Measurements from ENCODE around the gene GRAP2.
"Not testable (repeated sequence)": the region's sequence is repeated elsewhere in the genome, so short reads cannot be mapped to it uniquely, and the experiment has no call there.

Gene GRAP2

GRCh38 chr22:39947220-39948216 lies 46.6 kb downstream of the GRAP2 start:
- no peak overlapping the region for H3K27ac ChIP-seq (ENCODE audit: low read depth, low read length)
- no peaks in the 10 kb centered on the region for H3K36me3 ChIP-seq (ENCODE audit: control insufficient read depth, insufficient read depth, low read length)
- H3K27me3 ChIP-seq (ENCODE audit: control insufficient read depth, insufficient read depth, low read length) = no peaks in the 10 kb centered on the region
- H3K4me3 ChIP-seq (ENCODE audit: low read depth, low read length) = no peak overlapping the region
- H3K9ac ChIP-seq (ENCODE audit: low read depth, low read length) = no peak overlapping the region
- peaks cover 43% of the 10 kb centered on the region for H3K4me1 ChIP-seq (ENCODE audit: control insufficient read depth, insufficient read depth, low read length)
- H3K9me3 ChIP-seq (ENCODE audit: control insufficient read depth, insufficient read depth, low read length) = no peaks in the 10 kb centered on the region

DNA sequence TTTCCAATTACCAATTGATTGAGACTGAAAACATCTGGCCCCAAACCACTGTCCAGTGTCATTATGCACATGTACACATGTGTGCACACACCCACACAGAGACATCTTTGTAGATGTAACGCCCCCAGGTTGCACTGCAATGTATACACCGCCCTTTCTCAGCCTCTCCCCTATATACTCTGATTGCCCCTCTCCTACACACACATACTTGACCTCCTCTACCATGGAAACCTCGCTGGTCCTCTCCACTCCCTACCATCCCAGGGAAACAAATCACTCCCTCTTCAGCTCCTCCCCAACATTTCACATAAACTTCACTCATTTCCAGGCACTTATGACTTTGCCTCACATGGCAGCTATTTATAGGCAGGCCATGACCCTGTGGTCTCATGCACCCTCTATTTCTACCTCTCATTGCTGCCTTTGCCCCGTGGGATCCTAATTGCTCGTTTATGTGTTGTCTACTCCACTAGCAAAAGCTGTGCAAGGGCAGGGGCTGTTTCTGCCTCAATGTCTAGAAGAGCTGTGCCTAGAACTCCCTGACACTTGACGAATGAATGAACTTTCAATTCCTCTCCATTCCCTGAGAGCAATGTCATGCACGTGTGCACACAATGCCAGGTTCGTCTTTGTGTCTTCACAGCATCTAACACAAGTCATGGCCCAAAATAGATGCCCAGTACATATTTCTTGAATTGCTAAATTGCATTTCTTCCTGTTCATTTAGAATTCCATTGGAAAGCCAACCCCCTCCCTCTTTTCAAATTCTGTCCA lies 49.3 kb downstream of the GRAP2 start:
- Histone ChIP-seq H3K27me3 (ENCODE audit: control insufficient read depth, insufficient read depth, low read length) (no peaks in the 10 kb centered on the region), H3K4me3 (ENCODE audit: low read depth, low read length) (no peak overlapping the region), H3K9ac (ENCODE audit: low read depth, low read length) (no peak overlapping the region), H3K27ac (ENCODE audit: low read depth, low read length) (no peak overlapping the region), H3K4me1 (ENCODE audit: control insufficient read depth, insufficient read depth, low read length) (peaks cover 23% of the 10 kb centered on the region), H3K9me3 (ENCODE audit: control insufficient read depth, insufficient read depth, low read length) (no peaks in the 10 kb centered on the region), H3K36me3 (ENCODE audit: control insufficient read depth, insufficient read depth, low read length) (no peaks in the 10 kb centered on the region)

- not testable (repeated sequence) for H3K9ac ChIP-seq (ENCODE audit: low read depth, low read length); H3K27me3 ChIP-seq (ENCODE audit: control insufficient read depth, insufficient read depth, low read length); H3K9me3 ChIP-seq (ENCODE audit: control insufficient read depth, insufficient read depth, low read length); H3K36me3 ChIP-seq (ENCODE audit: control insufficient read depth, insufficient read depth, low read length); H3K4me3 ChIP-seq (ENCODE audit: low read depth, low read length); H3K27ac ChIP-seq (ENCODE audit: low read depth, low read length); H3K4me1 ChIP-seq (ENCODE audit: control insufficient read depth, insufficient read depth, low read length)
Observed at GRCh38 chr22:39951603-39952293, 50.9 kb downstream of the GRAP2 start.

- H3K27me3 ChIP-seq (ENCODE audit: control insufficient read depth, insufficient read depth, low read length) = no peaks in the 10 kb centered on the region
- peaks cover 6% of the 10 kb centered on the region for H3K4me1 ChIP-seq (ENCODE audit: control insufficient read depth, insufficient read depth, low read length)
- no peaks in the 10 kb centered on the region for H3K9me3 ChIP-seq (ENCODE audit: control insufficient read depth, insufficient read depth, low read length)
- H3K4me3 ChIP-seq (ENCODE audit: low read depth, low read length) = no peak overlapping the region
- H3K9ac ChIP-seq (ENCODE audit: low read depth, low read length) = no peak overlapping the region
- no peak overlapping the region for H3K27ac ChIP-seq (ENCODE audit: low read depth, low read length)
- H3K36me3 ChIP-seq (ENCODE audit: control insufficient read depth, insufficient read depth, low read length) = no peaks in the 10 kb centered on the region
Observed at GRCh38 chr22:39952347-39952746, 51.5 kb downstream of the GRAP2 start.

- Histone ChIP-seq H3K9me3 (ENCODE audit: control insufficient read depth, insufficient read depth, low read length) (no peaks in the 10 kb centered on the region), H3K9ac (ENCODE audit: low read depth, low read length) (no peak overlapping the region), H3K4me1 (ENCODE audit: control insufficient read depth, insufficient read depth, low read length) (peaks cover 6% of the 10 kb centered on the region), H3K27me3 (ENCODE audit: control insufficient read depth, insufficient read depth, low read length) (no peaks in the 10 kb centered on the region), H3K36me3 (ENCODE audit: control insufficient read depth, insufficient read depth, low read length) (no peaks in the 10 kb centered on the region), H3K4me3 (ENCODE audit: low read depth, low read length) (no peak overlapping the region), H3K27ac (ENCODE audit: low read depth, low read length) (no peak overlapping the region)
Observed at GRCh38 chr22:39953101-39953500, 52.2 kb downstream of the GRAP2 start.

DNA sequence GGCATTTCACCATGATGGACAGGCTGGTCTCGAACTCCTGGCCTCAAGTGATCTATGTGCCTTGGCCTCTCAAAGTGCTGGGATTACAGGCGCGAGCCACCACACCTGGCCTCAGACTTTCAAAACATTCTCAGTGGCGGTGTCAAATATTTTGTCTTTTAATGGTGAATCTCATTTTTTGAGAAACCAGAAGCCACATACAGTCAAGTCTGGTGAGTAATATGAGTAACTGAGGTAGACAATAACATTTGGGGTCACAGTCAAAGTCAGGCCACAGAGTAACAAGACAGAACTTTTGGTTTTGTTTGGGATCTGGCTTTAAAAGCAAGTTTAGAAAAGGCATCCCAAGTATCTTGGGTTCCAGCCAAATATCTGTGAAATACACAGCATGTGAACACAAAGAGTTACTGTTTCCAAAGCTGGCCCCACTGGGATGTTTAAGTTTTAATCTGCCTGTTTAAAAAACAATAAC lies 53.7 kb downstream of the GRAP2 start:
- no peaks in the 10 kb centered on the region for H3K27me3 ChIP-seq (ENCODE audit: control insufficient read depth, insufficient read depth, low read length)
- no peak overlapping the region for H3K4me3 ChIP-seq (ENCODE audit: low read depth, low read length)
- no peak overlapping the region for H3K27ac ChIP-seq (ENCODE audit: low read depth, low read length)
- no peak overlapping the region for H3K9ac ChIP-seq (ENCODE audit: low read depth, low read length)
- no peaks in the 10 kb centered on the region for H3K36me3 ChIP-seq (ENCODE audit: control insufficient read depth, insufficient read depth, low read length)
- H3K4me1 ChIP-seq (ENCODE audit: control insufficient read depth, insufficient read depth, low read length) = peaks cover 7% of the 10 kb centered on the region
- H3K9me3 ChIP-seq (ENCODE audit: control insufficient read depth, insufficient read depth, low read length) = no peaks in the 10 kb centered on the region

DNA sequence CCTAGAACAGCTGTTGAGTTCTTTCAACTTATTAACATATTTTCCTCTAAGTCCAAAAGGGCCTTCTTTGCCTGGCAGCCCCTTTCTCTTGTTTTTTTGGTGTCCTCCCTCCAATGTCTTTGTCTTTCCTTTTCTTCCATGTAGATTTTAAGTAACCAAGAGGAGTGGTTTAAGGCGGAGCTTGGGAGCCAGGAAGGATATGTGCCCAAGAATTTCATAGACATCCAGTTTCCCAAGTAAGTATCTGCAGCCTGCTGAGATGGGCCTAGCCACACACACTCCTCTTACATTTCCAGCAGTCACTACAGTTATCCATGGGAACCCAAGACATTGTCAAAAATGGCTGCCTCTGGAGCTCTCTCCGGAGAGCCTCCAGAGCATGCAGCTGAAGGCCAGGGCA lies 54.8 kb downstream of the GRAP2 start:
- no peaks in the 10 kb centered on the region for H3K9me3 ChIP-seq (ENCODE audit: control insufficient read depth, insufficient read depth, low read length)
- no peak overlapping the region for H3K4me3 ChIP-seq (ENCODE audit: low read depth, low read length)
- peaks cover 12% of the 10 kb centered on the region for H3K4me1 ChIP-seq (ENCODE audit: control insufficient read depth, insufficient read depth, low read length)
- H3K9ac ChIP-seq (ENCODE audit: low read depth, low read length) = no peak overlapping the region
- H3K36me3 ChIP-seq (ENCODE audit: control insufficient read depth, insufficient read depth, low read length) = no peaks in the 10 kb centered on the region
- H3K27me3 ChIP-seq (ENCODE audit: control insufficient read depth, insufficient read depth, low read length) = no peaks in the 10 kb centered on the region
- H3K27ac ChIP-seq (ENCODE audit: low read depth, low read length) = no peak overlapping the region

DNA sequence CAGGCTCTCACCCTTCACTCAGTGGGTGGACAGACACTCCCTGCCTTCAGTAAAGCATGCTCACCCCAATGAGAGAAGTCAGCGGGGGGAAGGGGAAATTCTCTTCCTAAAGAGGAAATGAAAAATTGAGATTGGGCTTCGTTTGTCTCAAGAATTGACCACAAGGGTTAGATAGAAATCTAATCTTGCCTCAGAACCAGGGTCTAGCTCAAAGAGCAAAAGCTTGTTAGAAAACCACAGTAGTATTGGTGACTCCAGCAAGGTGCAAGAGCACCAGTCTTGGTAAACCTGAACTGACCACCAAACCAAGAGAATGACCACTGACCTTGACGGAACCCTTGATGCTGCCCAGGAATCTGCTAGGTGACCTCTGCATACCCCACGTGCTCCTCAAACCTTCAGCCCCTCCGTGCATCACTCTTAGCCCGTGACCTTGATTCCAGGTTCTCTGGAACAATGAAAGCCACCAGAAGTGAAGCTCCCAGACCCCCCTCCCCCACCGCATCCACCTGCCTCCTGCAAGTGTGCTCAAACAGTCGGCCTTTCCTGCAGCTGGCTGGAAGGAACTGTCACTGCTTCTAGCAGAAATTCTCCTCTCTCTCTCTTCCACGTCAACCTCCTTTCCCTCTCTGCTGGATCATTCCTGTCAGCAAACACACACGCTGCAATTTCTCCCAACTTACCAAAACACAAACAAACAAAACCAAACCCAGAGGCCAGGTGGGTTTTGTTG lies 56.2 kb downstream of the GRAP2 start:
- Histone ChIP-seq H3K4me3 (ENCODE audit: low read depth, low read length) (no peak overlapping the region), H3K27ac (ENCODE audit: low read depth, low read length) (no peak overlapping the region), H3K9me3 (ENCODE audit: control insufficient read depth, insufficient read depth, low read length) (no peaks in the 10 kb centered on the region), H3K36me3 (ENCODE audit: control insufficient read depth, insufficient read depth, low read length) (no peaks in the 10 kb centered on the region), H3K4me1 (ENCODE audit: control insufficient read depth, insufficient read depth, low read length) (peaks cover 12% of the 10 kb centered on the region), H3K9ac (ENCODE audit: low read depth, low read length) (no peak overlapping the region), H3K27me3 (ENCODE audit: control insufficient read depth, insufficient read depth, low read length) (no peaks in the 10 kb centered on the region)

DNA sequence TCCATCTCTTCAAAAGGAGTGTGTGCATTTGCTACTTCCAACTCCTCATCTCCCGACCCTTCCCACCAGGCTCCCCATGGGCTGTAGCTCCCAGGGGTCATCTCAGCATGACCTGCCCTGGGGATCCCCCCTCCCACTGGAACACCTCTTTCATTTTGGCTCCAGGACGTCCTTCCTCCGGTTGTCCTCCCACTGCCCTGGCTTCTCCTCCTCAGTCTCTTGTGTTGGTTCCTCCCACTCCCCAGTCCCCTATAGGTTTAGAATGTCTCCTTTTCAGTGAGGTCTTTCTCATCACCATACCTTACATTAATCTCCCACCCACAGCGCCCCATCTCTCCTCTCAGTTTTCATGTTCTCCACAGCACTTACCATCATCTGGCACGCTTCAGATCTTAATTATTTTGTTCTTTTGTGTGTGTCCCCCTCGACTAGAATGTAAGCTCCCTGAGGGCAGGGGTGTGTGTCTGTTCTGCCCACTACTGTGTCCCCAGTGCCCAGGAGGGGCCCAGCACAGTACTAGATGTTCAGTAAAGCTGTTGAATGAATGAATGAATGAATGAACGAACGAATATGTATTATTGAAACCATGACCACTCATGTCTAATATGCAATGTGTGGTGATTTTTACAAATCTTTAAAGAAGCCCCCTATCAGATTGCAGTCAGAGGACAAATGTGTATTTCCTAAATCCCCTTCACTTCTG lies 57.3 kb downstream of the GRAP2 start:
- H3K4me1 ChIP-seq (ENCODE audit: control insufficient read depth, insufficient read depth, low read length) = peaks cover 12% of the 10 kb centered on the region
- H3K9me3 ChIP-seq (ENCODE audit: control insufficient read depth, insufficient read depth, low read length) = no peaks in the 10 kb centered on the region
- no peak overlapping the region for H3K4me3 ChIP-seq (ENCODE audit: low read depth, low read length)
- no peaks in the 10 kb centered on the region for H3K36me3 ChIP-seq (ENCODE audit: control insufficient read depth, insufficient read depth, low read length)
- H3K9ac ChIP-seq (ENCODE audit: low read depth, low read length) = no peak overlapping the region
- no peaks in the 10 kb centered on the region for H3K27me3 ChIP-seq (ENCODE audit: control insufficient read depth, insufficient read depth, low read length)
- no peak overlapping the region for H3K27ac ChIP-seq (ENCODE audit: low read depth, low read length)
